Mesothelial cell of epicardium (in vitro differentiated cells): ENCODE results near the gene FOSL1. TPM values are rescaled to one million over a fixed set of nuclear protein-coding genes. Genes with fewer than 3 reads are reported as not detected.

Source experiments
- DNase-seq, 2 experiments: peaks; one replicate each; pipeline ENCODE4 v3.0.0; 2021; ENCODE audit warnings: low spot score in 2 of 2; ENCODE audit not compliant: unreplicated experiment in 2 of 2
- H3K27ac Mint-ChIP-seq: 2 replicates; pipeline ENCODE4 v1.8.0; 2021; ENCODE audit warnings: mixed read lengths
- H3K27me3 Mint-ChIP-seq: 2 replicates; pipeline ENCODE4 v1.8.0; 2021; ENCODE audit warnings: low read depth, mixed read lengths
- H3K36me3 Mint-ChIP-seq: 2 replicates; pipeline ENCODE4 v1.8.0; 2021; ENCODE audit warnings: mixed read lengths
- H3K4me1 Mint-ChIP-seq: 2 replicates; pipeline ENCODE4 v1.8.0; 2021; ENCODE audit warnings: mixed read lengths
- H3K4me3 Mint-ChIP-seq: 2 replicates; pipeline ENCODE4 v1.8.0; 2021; ENCODE audit warnings: mild to moderate bottlenecking, moderate library complexity, mixed read lengths
- H3K9me3 Mint-ChIP-seq: 2 replicates; pipeline ENCODE4 v1.8.0; 2021; ENCODE audit warnings: mixed read lengths
- total RNA-seq: library from RNA; stranded (reverse); gene quantifications from 3 replicates; pipeline ENCODE4 v1.2.1, GENCODE V29; 2021
- TF ChIP-seq, protein P1 (sequence below): fragments of 200-600 bp; sonication (generic); IDR thresholded peaks from one replicate; pipeline ENCODE4 v1.5.0; 2021; ENCODE audit warnings: antibody characterized with exemption; ENCODE audit not compliant: unreplicated experiment

Gene FOSL1
- total RNA-seq, 1 donor from 2014 or later = 3.1 TPM

DNA sequence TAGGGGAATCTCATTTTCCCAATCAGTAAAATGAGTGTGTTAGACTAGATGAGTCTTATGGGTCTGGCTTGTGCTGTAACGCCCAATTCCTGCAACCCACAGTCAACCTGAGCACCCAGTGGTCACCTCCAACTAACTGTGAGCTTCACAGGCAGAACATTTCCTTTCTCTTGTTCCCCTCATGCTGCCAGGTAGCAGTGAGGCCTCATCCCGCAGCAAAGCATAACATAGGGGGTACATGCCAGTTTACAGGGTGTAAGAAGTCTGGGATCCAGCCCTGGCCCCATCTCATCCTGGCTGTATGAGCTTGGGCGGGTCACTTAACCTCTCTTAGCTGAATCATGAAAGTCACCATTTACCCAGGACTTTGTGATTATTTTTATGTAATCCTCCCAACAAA lies 31.3 kb downstream of the FOSL1 start:
- DNase-seq = no peak
- H3K4me3 Mint-ChIP-seq = no peak overlapping the region
- H3K4me1 Mint-ChIP-seq = peaks cover 20% of the 10 kb centered on the region
- no peaks in the 10 kb centered on the region for H3K27me3 Mint-ChIP-seq
- H3K36me3 Mint-ChIP-seq = peaks cover 16% of the 10 kb centered on the region
- TF ChIP-seq, protein P1, sequence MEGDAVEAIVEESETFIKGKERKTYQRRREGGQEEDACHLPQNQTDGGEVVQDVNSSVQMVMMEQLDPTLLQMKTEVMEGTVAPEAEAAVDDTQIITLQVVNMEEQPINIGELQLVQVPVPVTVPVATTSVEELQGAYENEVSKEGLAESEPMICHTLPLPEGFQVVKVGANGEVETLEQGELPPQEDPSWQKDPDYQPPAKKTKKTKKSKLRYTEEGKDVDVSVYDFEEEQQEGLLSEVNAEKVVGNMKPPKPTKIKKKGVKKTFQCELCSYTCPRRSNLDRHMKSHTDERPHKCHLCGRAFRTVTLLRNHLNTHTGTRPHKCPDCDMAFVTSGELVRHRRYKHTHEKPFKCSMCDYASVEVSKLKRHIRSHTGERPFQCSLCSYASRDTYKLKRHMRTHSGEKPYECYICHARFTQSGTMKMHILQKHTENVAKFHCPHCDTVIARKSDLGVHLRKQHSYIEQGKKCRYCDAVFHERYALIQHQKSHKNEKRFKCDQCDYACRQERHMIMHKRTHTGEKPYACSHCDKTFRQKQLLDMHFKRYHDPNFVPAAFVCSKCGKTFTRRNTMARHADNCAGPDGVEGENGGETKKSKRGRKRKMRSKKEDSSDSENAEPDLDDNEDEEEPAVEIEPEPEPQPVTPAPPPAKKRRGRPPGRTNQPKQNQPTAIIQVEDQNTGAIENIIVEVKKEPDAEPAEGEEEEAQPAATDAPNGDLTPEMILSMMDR = no peak
- H3K27ac Mint-ChIP-seq = no peak overlapping the region
- no peaks in the 10 kb centered on the region for H3K9me3 Mint-ChIP-seq

DNA sequence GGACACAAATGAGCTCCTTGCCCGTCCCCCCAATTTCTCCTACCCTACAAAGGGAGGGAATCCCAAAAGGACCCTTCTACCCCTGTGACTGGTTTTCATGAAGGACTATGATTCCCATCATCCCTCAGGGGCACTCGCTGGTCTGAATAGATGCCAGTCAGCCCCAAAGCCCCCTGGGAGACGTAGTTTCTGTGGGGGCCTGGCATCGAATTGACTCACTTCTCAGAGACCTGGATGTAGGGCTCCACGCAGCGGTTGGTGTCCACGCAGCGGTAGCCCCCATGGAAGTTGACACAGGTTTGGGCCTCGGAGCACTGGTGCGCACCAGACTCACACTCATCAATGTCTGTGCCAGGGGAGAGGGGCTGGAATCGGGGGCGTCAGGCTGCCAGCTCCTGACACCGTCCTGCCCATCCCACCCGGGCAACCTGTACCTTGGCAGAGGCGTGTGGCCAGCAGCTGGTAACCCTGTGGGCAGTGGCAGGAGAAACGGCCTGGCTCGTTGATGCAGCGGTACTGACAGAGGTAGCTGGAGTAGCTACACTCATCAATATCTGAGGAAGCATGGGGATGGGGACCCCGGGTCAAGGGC lies 32.0 kb downstream of the FOSL1 start:
- Mint-ChIP-seq H3K9me3 (no peaks in the 10 kb centered on the region), H3K36me3 (peaks cover 16% of the 10 kb centered on the region), H3K4me3 (no peak overlapping the region), H3K27me3 (no peaks in the 10 kb centered on the region), H3K4me1 (peaks cover 18% of the 10 kb centered on the region), H3K27ac (no peak overlapping the region)
- DNase-seq = no peak
- TF ChIP-seq, protein P1 = no peak

DNA sequence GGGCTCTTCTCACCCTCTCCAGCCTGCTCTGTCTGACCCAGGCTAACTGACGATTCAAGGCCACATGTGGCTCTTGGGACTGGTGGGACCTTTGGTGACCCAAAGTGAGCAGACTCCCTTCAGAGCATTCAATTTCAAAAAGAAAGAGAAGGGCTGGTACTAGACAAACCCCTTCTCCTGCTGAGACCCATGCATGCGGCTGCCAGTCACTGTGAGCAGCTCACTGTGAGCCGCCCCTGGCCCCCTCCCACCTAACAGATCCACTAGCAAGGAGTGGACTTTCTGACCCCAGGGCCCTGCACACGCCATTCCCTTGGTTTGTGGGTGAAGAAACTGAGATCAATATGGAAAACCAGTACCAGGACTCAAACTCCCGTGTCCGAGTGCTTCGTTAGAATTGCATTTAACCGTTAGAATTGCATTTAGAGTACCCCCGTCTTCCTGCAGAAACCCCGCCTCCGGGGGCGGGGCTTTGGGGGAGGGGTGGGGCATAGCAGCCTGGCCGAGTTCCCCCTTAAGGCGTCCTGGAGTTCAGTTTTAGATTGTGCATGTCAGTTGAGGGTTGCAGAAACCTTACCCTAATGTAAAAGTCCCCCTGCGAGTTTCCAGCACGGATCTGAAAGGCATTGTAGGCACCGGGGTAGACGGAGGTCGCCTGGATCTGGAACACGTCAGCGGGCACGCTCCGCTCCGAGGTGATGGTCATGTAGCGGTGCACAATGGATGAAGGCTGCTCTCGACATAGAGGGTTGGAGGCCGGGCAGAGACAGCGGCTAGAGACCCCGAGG lies 32.7 kb downstream of the FOSL1 start:
- Mint-ChIP-seq H3K4me3 (no peak overlapping the region), H3K9me3 (no peaks in the 10 kb centered on the region), H3K4me1 (peaks cover 19% of the 10 kb centered on the region), H3K27ac (no peak overlapping the region), H3K27me3 (no peaks in the 10 kb centered on the region), H3K36me3 (peaks cover 20% of the 10 kb centered on the region)
- TF ChIP-seq, protein P1 = no peak
- no peak for DNase-seq

DNA sequence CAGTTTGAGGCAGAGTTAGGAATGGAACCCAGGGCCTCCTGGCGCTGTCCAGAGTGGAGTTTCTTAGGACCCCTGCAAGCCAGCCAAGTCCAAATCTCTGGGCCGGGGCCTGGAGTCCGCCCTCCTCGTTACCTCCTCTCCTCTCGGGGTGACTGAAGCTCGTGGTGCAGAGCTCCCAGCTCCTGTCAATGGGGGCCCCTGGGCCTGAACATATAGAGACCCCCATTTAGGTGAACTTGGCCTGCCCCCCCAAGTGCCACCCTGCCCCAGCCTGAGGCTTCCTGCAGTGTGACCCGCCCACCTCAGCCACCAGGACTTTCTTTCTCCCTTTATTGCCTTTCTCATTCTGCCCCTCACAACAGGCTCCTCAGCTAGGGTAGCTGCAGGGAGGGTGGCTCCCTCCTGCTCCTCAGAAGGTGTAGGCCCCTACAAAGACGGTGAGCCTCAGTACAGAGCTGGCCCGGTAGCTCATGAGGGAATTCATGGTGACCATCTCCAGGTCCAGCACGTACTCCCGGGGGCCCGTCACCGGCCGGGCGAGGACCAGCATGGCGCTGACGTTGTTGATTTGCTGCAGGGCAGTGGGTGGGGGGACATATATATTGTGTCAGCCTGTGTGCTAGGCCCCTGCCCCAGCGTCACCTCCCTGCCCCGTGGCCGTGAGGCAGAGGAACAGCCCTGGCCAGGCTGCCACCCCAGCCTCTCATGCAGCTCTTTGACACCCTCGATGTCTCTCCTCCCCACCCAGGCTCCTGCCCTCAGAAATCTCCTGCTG lies 33.5 kb downstream of the FOSL1 start:
- no peak overlapping the region for H3K4me3 Mint-ChIP-seq
- H3K4me1 Mint-ChIP-seq = peaks cover 15% of the 10 kb centered on the region
- peaks cover 21% of the 10 kb centered on the region for H3K36me3 Mint-ChIP-seq
- H3K9me3 Mint-ChIP-seq = no peaks in the 10 kb centered on the region
- H3K27me3 Mint-ChIP-seq = no peaks in the 10 kb centered on the region
- TF ChIP-seq, protein P1 = no peak
- H3K27ac Mint-ChIP-seq = no peak overlapping the region
- DNase-seq = no peak

DNA sequence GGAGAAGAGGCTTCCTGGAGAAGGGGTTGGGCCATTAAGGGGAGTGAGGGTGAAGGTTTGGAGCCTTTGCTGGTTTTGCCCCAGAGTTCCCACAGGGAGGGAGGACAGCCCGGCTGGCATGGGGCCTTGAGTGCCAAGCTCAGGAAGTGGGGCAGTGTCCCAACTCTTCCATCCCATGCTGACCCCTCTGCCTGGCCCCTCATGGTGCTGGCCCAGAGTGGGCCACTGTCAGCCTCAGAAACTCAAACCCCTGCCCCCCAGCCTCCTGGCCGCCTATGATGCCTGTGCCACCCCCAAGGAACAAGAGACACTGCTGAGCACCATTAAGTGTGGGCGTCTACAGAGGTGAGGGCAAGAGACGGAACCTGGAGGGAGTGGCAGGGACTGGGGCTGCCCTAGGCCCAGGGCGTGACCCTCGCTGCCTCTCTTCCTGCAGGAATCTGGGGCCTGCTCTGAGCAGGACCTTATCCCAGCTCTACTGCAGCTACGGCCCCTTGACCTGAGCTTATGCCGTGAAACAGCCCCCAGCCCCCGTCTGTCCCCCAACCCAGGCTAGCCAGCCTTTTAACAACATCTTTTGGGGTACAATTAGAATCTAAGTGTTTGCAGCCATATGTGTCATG lies 34.5 kb downstream of the FOSL1 start:
- H3K36me3 Mint-ChIP-seq = peaks cover 21% of the 10 kb centered on the region
- DNase-seq = no peak
- no peaks in the 10 kb centered on the region for H3K27me3 Mint-ChIP-seq
- peaks cover 16% of the 10 kb centered on the region for H3K4me1 Mint-ChIP-seq
- TF ChIP-seq, protein P1 = no peak
- no peaks in the 10 kb centered on the region for H3K9me3 Mint-ChIP-seq
- H3K4me3 Mint-ChIP-seq = no peak overlapping the region
- no peak overlapping the region for H3K27ac Mint-ChIP-seq
